HUES6 (cell line): ENCODE data around the gene FRMPD2.
"Not testable (repeated sequence)": the region's sequence is repeated elsewhere in the genome, so short reads cannot be mapped to it uniquely, and the experiment has no call there.

Experiments used
- H3K27ac ChIP-seq: 2 replicates; pipeline ENCODE4 v1.7.0; 2013; ENCODE audit warnings: low read depth, mild to moderate bottlenecking, low read length, inconsistent platforms
- H3K27me3 ChIP-seq: 2 replicates; pipeline ENCODE4 v1.6.1; 2013; ENCODE audit warnings: low read length; ENCODE audit not compliant: control insufficient read depth, insufficient read depth
- H3K36me3 ChIP-seq: 2 replicates; pipeline ENCODE4 v1.6.1; 2013; ENCODE audit warnings: low read length; ENCODE audit not compliant: control insufficient read depth, insufficient read depth
- H3K4me1 ChIP-seq: 2 replicates; pipeline ENCODE4 v1.6.1; 2013; ENCODE audit warnings: low read length; ENCODE audit not compliant: control insufficient read depth, insufficient read depth
- H3K4me3 ChIP-seq: 2 replicates; pipeline ENCODE4 v1.5.1; 2013; ENCODE audit warnings: low read depth, low read length
- H3K9ac ChIP-seq: one replicate; pipeline ENCODE4 v1.6.1; 2013; ENCODE audit warnings: mild to moderate bottlenecking, low read length
- H3K9me3 ChIP-seq: 2 replicates; pipeline ENCODE4 v1.6.1; 2013; ENCODE audit warnings: low read depth, low read length; ENCODE audit not compliant: control insufficient read depth, insufficient read depth

The FRMPD2 gene

GRCh38 chr10:48288661-48289060, 14.2 kb upstream of the FRMPD2 start:
- no peaks in the 10 kb centered on the region for H3K36me3 ChIP-seq
- peaks cover 9% of the 10 kb centered on the region for H3K9me3 ChIP-seq
- no peaks in the 10 kb centered on the region for H3K27me3 ChIP-seq
- no peak overlapping the region for H3K27ac ChIP-seq
- no peak overlapping the region for H3K4me3 ChIP-seq
- H3K9ac ChIP-seq: no peak overlapping the region
- H3K4me1 ChIP-seq: no peaks in the 10 kb centered on the region; the same call in 1 of the 2 replicates

- no peaks in the 10 kb centered on the region for H3K27me3 ChIP-seq
- H3K9me3 ChIP-seq: peaks cover 13% of the 10 kb centered on the region
- no peaks in the 10 kb centered on the region; the same call in 1 of the 2 replicates for H3K4me1 ChIP-seq
- no peak overlapping the region for H3K9ac ChIP-seq
- no peaks in the 10 kb centered on the region for H3K36me3 ChIP-seq
- no peak overlapping the region for H3K4me3 ChIP-seq
- no peak overlapping the region for H3K27ac ChIP-seq
Observed at GRCh38 chr10:48287417-48288391, 13.2 kb upstream of the FRMPD2 start.

- peaks cover 13% of the 10 kb centered on the region for H3K9me3 ChIP-seq
- H3K27ac ChIP-seq: no peak overlapping the region
- no peaks in the 10 kb centered on the region for H3K27me3 ChIP-seq
- no peak overlapping the region for H3K4me3 ChIP-seq
- no peaks in the 10 kb centered on the region; the same call in 1 of the 2 replicates for H3K4me1 ChIP-seq
- H3K9ac ChIP-seq: no peak overlapping the region
- H3K36me3 ChIP-seq: no peaks in the 10 kb centered on the region
Observed at GRCh38 chr10:48286356-48286755, 11.9 kb upstream of the FRMPD2 start.

- H3K36me3 ChIP-seq: no peaks in the 10 kb centered on the region
- H3K27me3 ChIP-seq: no peaks in the 10 kb centered on the region
- H3K4me3 ChIP-seq: no peak overlapping the region
- H3K27ac ChIP-seq: no peak overlapping the region
- peaks cover 15% of the 10 kb centered on the region for H3K9me3 ChIP-seq
- H3K9ac ChIP-seq: no peak overlapping the region
- H3K4me1 ChIP-seq: no peaks in the 10 kb centered on the region; the same call in 1 of the 2 replicates
Observed at GRCh38 chr10:48285710-48286109, 11.2 kb upstream of the FRMPD2 start.

GRCh38 chr10:48284811-48285210, 10.3 kb upstream of the FRMPD2 start:
- H3K4me1 ChIP-seq: no peaks in the 10 kb centered on the region; the same call in 1 of the 2 replicates
- H3K27me3 ChIP-seq: no peaks in the 10 kb centered on the region
- H3K27ac ChIP-seq: no peak overlapping the region
- H3K9me3 ChIP-seq: peaks cover 15% of the 10 kb centered on the region
- no peaks in the 10 kb centered on the region for H3K36me3 ChIP-seq
- H3K4me3 ChIP-seq: no peak overlapping the region
- H3K9ac ChIP-seq: peak overlapping the region; percentile 23

- no peaks in the 10 kb centered on the region; the same call in 1 of the 2 replicates for H3K4me1 ChIP-seq
- H3K9me3 ChIP-seq: peaks cover 15% of the 10 kb centered on the region
- no peak overlapping the region for H3K27ac ChIP-seq
- H3K27me3 ChIP-seq: no peaks in the 10 kb centered on the region
- H3K4me3 ChIP-seq: no peak overlapping the region
- H3K9ac ChIP-seq: no peak overlapping the region
- H3K36me3 ChIP-seq: no peaks in the 10 kb centered on the region
Observed at GRCh38 chr10:48284002-48284546, 9.6 kb upstream of the FRMPD2 start.

GRCh38 chr10:48282829-48283228, 8.3 kb upstream of the FRMPD2 start:
- peaks cover 15% of the 10 kb centered on the region for H3K9me3 ChIP-seq
- no peaks in the 10 kb centered on the region for H3K36me3 ChIP-seq
- H3K27ac ChIP-seq: no peak overlapping the region
- no peak overlapping the region for H3K4me3 ChIP-seq
- no peaks in the 10 kb centered on the region; the same call in 1 of the 2 replicates for H3K4me1 ChIP-seq
- H3K27me3 ChIP-seq: no peaks in the 10 kb centered on the region
- H3K9ac ChIP-seq: no peak overlapping the region

- H3K9me3 ChIP-seq: peaks cover 15% of the 10 kb centered on the region
- H3K4me3 ChIP-seq, H3K27me3 ChIP-seq, H3K9ac ChIP-seq, H3K27ac ChIP-seq, H3K4me1 ChIP-seq, H3K36me3 ChIP-seq: not testable (repeated sequence)
Observed at GRCh38 chr10:48281697-48282096, 7.2 kb upstream of the FRMPD2 start.

GRCh38 chr10:48279081-48279751, 4.7 kb upstream of the FRMPD2 start:
- Histone ChIP-seq H3K27ac (no peak overlapping the region), H3K9ac (no peak overlapping the region), H3K9me3 (peaks cover 12% of the 10 kb centered on the region), H3K4me1 (peaks cover 12% of the 10 kb centered on the region), H3K27me3 (no peaks in the 10 kb centered on the region), H3K36me3 (no peaks in the 10 kb centered on the region), H3K4me3 (no peak overlapping the region)

- H3K4me3 ChIP-seq: no peak overlapping the region
- 0 out of 2 replicates have a peak, but pooled peaks cover 2% of the 10 kb centered on the region for H3K9me3 ChIP-seq
- no peaks in the 10 kb centered on the region for H3K36me3 ChIP-seq
- no peaks in the 10 kb centered on the region for H3K27me3 ChIP-seq
- no peak overlapping the region for H3K27ac ChIP-seq
- no peak overlapping the region for H3K9ac ChIP-seq
- H3K4me1 ChIP-seq: peaks cover 17% of the 10 kb centered on the region
Observed at GRCh38 chr10:48277093-48277492, 2.6 kb upstream of the FRMPD2 start.

- Histone ChIP-seq H3K9ac (no peak overlapping the region), H3K4me3 (no peak overlapping the region), H3K4me1 (peaks cover 31% of the 10 kb centered on the region), H3K27ac (no peak overlapping the region), H3K27me3 (no peaks in the 10 kb centered on the region), H3K9me3 (no peaks in the 10 kb centered on the region), H3K36me3 (no peaks in the 10 kb centered on the region)
Observed at GRCh38 chr10:48273741-48274140, 755 bp downstream of the FRMPD2 start.
